ENCODE measurements around the gene VGLL2. TPM values are rescaled to one million over a fixed set of nuclear protein-coding genes. Genes with fewer than 3 reads are reported as not detected.
"Not testable (repeated sequence)": the region's sequence is repeated elsewhere in the genome, so short reads cannot be mapped to it uniquely, and the experiment has no call there.

VGLL2 gene
- total RNA-seq, 4 donors from 2014 or later = not detected

DNA sequence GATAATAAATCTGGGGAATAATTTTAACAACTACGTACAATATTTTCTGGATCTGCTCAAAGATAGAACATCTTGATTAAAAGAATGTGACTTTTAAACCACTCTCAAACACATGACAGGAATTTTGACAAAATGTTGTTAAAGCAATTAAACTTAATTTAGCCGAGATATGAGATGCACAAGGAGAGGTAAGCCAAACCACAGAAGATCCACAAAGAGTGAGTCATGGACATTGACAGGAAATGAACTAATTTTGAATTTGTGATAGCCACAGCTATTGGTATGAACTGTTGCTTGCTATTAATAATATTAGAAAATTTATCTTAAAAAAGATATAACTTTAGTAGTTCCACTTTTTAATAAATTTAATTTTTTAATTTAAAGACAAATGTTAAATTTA lies 27.8 kb upstream of the VGLL2 start:
- H3K27ac ChIP-seq = no peak overlapping the region
- no peaks in the 10 kb centered on the region for H3K4me1 ChIP-seq
- no peak overlapping the region for H3K4me3 ChIP-seq
- H3K27me3 ChIP-seq = no peaks in the 10 kb centered on the region
- no peaks in the 10 kb centered on the region for H3K36me3 ChIP-seq
- H3K9me3 ChIP-seq = no peaks in the 10 kb centered on the region
- DNase-seq = no peak
- WGBS, 2 donors = 48 to 57% methylated on average over 2 of the region's 2 CpGs
- intact Hi-C loops (cut with DNase I) = no loop called here
- TF ChIP-seq POLR2A (IDR thresholded peaks at IDR 0.05) = no peak
- TF ChIP-seq, protein P1, sequence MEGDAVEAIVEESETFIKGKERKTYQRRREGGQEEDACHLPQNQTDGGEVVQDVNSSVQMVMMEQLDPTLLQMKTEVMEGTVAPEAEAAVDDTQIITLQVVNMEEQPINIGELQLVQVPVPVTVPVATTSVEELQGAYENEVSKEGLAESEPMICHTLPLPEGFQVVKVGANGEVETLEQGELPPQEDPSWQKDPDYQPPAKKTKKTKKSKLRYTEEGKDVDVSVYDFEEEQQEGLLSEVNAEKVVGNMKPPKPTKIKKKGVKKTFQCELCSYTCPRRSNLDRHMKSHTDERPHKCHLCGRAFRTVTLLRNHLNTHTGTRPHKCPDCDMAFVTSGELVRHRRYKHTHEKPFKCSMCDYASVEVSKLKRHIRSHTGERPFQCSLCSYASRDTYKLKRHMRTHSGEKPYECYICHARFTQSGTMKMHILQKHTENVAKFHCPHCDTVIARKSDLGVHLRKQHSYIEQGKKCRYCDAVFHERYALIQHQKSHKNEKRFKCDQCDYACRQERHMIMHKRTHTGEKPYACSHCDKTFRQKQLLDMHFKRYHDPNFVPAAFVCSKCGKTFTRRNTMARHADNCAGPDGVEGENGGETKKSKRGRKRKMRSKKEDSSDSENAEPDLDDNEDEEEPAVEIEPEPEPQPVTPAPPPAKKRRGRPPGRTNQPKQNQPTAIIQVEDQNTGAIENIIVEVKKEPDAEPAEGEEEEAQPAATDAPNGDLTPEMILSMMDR (IDR thresholded peaks at IDR 0.05) = no peak

DNA sequence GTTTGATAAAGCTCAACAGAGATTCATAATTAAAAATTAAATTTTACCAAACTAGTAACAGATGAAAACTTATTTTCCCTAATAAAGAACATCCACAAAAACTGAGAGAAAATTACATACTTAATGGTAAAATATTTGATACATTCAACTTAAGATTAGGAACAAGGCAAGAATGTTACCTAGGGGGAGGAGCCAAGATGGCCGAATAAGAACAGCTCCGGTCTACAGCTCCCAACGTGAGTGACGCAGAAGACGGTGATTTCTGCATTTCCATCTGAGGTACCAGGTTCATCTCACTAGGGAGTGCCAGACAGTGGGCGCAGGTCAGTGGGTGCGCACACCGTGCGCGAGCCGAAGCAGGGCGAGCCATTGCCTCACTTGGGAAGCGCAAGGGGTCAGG lies 20.8 kb upstream of the VGLL2 start:
- H3K9me3 ChIP-seq; DNase-seq; H3K4me3 ChIP-seq; H3K27me3 ChIP-seq; H3K36me3 ChIP-seq; intact Hi-C loops (cut with DNase I); H3K27ac ChIP-seq; H3K4me1 ChIP-seq: not testable (repeated sequence)
- 64 to 66% methylated on average over 11 to 12 of the region's 13 CpGs for WGBS, 2 donors

DNA sequence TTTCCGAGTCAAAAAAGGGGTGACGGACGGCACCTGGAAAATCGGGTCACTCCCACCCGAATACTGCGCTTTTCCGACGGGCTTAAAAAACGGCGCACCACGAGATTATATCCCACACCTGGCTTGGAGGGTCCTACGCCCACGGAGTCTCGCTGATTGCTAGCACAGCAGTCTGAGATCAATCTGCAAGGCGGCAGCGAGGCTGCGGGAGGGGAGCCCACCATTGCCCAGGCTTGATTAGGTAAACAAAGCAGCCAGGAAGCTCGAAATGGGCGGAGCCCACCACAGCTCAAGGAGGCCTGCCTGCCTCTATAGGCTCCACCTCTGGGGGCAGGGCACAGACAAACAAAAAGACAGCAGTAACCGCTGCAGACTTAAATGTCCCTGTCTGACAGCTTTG lies 20.4 kb upstream of the VGLL2 start:
- H3K36me3 ChIP-seq; H3K27me3 ChIP-seq; DNase-seq; H3K4me1 ChIP-seq; H3K4me3 ChIP-seq; H3K27ac ChIP-seq; intact Hi-C loops (cut with DNase I); H3K9me3 ChIP-seq: not testable (repeated sequence)
- WGBS, 2 donors = 91% methylated on average over 12 of the region's 20 CpGs; no CpG with 5 or more reads in 1 of the 2 donors

DNA sequence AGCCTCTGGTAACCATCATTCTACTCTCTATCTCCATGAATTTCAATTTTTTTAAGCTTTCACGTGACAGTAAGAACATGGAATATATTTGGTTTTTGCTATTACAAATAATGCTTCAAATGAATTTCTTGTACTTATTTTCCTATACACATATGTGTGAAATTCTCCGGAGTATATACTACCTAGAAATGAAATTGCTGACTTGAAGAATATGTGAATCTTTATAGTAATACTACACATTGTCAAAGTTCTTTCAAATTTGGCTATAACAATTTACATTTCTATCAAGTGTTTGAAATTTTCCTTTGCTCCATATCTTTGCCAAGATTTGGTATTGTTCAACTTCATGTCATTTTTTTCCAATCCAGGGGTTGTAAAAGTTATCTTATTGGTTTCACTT lies 11.6 kb upstream of the VGLL2 start:
- H3K27ac ChIP-seq = no peak overlapping the region
- intact Hi-C loops (cut with DNase I) = no loop called here
- H3K4me3 ChIP-seq = no peak overlapping the region
- peaks cover 0 to 9% (median 0%) of the 10 kb centered on the region in 4 donors for H3K27me3 ChIP-seq
- TF ChIP-seq POLR2A (IDR thresholded peaks at IDR 0.05) = no peak
- TF ChIP-seq, protein P1 (IDR thresholded peaks at IDR 0.05) = no peak
- no peak for DNase-seq
- 76 to 77% methylated on average over 2 of the region's 2 CpGs for WGBS, 2 donors
- no peaks in the 10 kb centered on the region for H3K9me3 ChIP-seq
- H3K4me1 ChIP-seq = no peaks in the 10 kb centered on the region
- H3K36me3 ChIP-seq = no peaks in the 10 kb centered on the region

DNA sequence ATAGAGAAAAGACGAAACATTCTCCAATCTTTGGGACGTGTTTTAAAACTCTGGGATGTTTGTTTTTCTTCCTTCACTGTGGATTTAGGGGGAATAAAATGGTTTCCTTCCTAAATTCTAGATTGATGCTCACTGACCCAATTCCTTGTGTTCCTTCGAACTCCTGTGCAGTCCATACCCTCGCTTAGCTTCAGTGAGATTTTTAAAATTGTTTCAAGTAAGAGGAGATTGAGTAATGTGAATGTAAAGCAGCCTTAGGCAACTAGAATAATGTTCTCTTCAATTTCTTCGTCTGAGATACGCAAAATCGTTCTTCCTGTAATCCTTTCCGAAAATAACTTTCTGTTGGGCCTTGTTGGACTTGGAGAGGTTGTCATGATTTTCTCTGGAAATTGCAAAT lies 2.6 kb upstream of the VGLL2 start:
- no peaks in the 10 kb centered on the region for H3K9me3 ChIP-seq
- H3K27me3 ChIP-seq = peaks cover 3 to 91% (median 30%) of the 10 kb centered on the region in 4 donors
- H3K36me3 ChIP-seq = no peaks in the 10 kb centered on the region
- no peak for TF ChIP-seq POLR2A (IDR thresholded peaks at IDR 0.05)
- TF ChIP-seq, protein P1 (IDR thresholded peaks at IDR 0.05) = no peak
- H3K4me1 ChIP-seq = peaks cover 13 to 27% (median 22%) of the 10 kb centered on the region in 3 donors
- no peak overlapping the region for H3K4me3 ChIP-seq
- no peak for DNase-seq
- WGBS, 2 donors = 35 to 46% methylated on average over 8 of the region's 8 CpGs
- intact Hi-C loops (cut with DNase I) = no loop called here
- H3K27ac ChIP-seq = no peak overlapping the region

DNA sequence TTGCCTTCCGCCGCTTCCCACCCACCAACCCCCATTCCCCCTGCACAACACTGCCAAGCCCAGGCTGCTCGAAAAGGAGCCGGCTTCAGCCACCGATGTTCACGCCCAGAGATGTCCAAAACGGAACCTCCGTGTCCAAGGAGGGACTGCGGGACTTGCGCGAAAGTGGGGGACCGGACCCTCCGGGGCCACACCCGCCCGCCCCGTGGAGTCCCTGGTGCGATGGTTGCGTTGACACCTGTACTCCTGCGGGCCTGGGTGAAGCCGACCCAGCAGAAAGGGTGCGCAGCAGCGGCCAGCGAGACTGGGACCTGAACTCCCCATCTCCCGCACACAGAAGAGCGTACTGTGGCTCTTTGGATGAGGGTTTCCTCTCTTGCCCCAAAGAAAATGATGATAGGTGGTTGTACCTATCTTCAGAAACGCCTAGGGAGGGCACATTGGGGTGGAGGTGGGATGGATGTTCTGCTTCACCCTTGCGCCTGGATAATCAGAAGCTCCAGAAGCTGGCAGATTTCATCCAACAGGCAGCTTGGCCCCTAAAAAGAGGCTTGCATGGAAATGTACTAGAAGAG lies 1.9 kb upstream of the VGLL2 start:
- Histone ChIP-seq H3K4me1 (peaks cover 13 to 27% (median 22%) of the 10 kb centered on the region in 3 donors), H3K36me3 (no peaks in the 10 kb centered on the region), H3K27me3 (peaks cover 3 to 97% (median 33%) of the 10 kb centered on the region in 4 donors), H3K27ac (no peak overlapping the region), H3K4me3 (no peak overlapping the region), H3K9me3 (no peaks in the 10 kb centered on the region)
- 19 to 33% methylated on average over 5 to 18 of the region's 27 CpGs for WGBS, 2 donors
- TF ChIP-seq, protein P1 (IDR thresholded peaks at IDR 0.05) = no peak
- TF ChIP-seq POLR2A (IDR thresholded peaks at IDR 0.05) = no peak
- no peak for DNase-seq
- intact Hi-C loops (cut with DNase I) = no loop called here

All from esophagus squamous epithelium (tissue), 5 donors.